ENCODE data around the gene KCNAB3.

The KCNAB3 gene

DNA sequence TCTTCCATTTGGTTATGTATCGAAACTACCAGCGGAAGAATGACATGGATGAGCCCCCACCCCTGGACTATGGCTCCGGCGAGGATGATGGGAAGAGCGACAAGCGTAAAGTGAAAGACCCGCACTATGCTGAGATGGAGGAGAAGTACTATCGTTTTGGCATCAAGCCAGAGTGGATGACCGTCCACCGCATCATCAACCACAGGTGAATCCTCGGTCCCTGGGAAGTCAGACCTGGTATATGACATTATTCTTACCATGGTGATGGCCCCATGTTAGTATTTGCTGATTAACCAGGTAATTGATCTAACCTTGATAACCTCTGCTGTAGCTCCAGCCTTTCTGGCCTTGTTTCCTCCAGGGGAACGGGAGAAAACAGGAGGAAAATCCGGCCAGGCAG is 32.6 kb downstream of the KCNAB3 start:
- no peak for DNase-seq

DNA sequence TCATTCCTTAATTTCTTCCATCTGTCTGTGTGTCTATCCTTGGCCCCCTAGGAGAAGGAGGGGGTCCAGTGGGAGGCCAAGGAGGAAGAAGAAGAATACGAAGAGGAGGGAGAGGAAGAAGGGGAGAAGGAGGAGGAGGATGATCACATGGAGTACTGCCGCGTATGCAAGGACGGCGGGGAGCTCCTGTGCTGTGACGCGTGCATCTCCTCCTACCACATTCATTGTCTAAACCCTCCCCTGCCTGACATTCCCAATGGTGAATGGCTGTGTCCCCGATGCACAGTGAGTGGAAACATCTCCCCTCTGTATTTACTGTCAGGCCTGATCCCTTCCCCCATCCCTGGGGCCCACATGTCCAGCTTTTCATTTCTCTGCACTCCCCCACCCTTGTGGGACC is 34.8 kb downstream of the KCNAB3 start:
- DNase-seq = no peak

DNA sequence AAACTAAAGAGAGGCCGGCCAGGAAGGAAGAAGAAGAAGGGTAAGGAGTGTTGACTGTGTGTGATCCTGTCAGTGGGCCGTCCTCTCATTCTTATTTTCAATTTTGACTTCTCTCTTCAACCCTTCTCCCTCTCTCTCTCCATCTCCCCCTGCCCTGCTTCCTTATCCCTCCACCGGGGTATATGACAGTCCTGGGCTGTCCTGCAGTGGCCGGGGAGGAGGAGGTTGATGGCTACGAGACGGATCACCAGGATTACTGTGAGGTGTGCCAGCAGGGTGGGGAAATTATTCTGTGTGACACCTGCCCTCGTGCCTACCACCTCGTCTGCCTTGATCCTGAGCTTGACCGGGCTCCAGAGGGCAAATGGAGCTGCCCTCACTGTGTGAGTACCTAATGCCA is 35.4 kb downstream of the KCNAB3 start:
- no peak for DNase-seq

DNA sequence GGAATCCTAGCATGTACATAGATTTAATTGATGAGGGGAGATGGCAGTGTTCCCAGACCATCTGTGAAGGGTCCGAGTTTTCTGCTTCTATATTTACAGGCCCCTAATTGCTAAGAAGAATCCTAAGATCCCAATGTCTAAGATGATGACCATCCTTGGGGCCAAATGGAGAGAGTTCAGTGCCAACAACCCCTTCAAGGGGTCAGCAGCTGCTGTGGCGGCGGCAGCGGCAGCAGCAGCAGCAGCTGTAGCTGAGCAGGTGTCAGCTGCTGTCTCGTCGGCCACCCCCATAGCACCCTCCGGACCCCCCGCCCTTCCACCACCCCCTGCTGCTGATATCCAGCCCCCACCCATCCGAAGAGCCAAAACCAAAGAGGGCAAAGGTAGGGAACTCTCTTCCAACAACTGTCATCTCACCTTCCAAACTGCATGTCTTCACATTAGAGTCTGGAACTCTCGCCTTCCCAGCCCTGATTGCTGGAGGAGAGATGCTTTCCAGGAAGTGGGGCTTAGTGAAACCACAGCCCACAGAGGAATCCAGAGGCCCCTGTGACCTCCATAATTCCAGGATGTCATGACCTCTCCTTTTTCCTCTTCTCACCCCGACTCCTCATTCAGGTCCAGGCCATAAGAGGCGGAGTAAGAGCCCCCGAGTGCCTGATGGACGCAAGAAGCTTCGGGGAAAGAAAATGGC is 36.3 kb downstream of the KCNAB3 start:
- DNase-seq = no peak

DNA sequence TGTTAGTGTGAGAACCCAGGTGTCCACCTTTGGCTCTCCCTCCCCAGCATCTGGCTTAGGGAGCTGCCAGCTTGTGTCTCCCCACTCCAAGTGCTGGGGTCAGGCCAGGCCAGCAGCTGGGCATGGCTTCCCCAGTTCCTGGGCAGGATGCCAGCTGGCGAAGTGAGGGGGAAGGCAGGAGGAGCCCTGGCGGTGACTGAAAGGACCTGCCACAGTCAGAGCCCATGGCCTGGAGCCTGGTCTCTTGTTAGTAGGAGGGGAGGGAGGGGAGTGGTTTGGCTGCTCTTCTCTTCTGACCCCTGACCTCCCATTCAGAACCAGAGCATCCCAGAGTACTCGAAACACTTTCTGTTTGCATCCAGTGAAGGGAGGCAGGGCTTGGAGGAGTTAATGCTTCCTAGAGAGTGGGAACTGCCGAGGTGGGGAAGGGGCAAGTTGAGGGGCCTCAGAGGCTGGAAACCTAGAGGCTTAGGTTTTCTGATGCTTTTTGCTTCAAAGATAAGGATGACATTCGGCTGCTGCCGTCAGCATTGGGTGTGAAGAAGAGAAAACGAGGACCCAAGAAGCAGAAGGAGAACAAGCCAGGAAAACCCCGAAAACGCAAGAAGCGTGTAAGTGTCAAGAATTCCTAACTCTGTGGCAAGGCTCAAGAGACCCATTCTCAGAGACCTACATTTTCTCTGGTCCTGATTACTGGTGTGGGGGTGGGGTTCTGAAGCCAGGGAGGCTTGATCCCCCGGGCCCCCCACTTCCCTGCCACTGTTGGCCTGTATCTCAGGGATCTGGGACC is 40.3 kb downstream of the KCNAB3 start:
- peak; percentile 79 to 95 (median 87) for DNase-seq

DNA sequence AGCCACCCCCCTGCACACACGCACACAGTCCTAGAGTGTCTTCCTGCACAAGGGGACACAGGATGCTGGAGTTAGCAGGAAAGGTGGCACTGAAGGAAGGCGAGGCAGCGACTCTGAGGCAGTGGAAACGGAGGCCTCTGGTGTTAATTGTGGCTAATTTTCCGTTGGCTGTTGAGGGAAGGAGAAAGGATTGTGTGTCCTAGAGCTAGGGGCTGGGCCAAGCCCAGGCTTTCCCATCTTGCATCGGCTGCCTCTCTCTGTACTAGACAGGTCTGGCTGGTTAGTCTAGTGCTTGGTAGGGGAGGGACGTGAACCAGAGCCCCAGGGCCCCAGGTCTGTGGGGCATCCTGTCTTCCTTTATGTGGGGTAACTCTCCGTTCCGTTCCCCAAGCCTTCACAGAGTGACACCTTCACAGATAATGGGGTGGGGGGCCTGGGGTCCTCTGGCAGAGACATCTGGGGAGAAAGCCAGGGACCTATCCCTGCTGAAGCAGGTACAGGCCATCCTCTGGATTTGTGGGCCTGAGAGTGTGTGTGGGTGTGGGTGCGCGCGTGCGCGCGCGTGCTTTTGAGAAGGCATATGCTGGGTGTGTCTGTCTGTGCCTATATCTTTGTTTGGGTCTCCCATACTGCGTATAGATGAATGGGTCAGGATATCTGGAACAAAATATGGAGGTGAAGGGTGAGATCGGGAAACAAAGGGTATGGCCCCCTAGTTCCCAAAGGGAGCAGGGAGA is 41.3 kb downstream of the KCNAB3 start, which contains the start of gene CHD3:
TSS of gene CHD3 (plus strand) at position 606 of the 737 bp plus-strand sequence. CDS start 212 bp downstream, outside the sequence.
- DNase-seq = peak; percentile 3 to 74 (median 68)

DNA sequence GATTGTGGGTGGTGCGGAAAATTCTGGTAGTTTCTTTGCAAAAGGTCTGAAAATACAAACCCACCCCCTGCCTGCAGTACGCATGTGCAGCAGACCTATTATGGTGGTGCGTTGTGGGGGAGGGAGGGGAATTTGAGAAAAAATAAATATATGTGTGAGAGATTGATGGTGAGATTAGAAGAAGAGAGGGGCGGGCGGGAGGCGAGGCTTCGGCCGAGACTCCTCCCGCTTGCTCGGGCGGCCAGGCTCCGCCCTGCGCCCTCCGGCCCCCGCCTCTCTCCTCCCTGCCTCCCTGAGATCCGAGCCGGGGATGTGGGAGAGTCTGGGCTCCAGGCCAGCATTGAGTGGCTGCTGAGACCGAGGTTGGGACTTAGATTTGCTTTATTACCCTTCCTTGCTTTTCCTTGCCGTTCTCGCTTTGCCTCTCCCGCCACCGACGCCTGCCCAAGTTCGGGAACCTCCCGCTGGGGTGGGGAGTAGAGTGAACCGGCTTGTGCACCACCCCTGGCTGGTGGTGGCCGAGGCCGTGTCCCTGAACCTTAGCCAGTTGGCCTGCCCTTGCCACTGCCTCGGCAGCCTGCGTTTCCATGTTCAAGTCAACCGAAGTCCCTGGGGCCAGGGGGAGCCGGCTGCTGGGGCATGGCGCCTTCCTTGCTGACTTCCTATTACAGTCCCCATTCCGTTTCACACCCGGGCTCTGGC is 42.0 kb downstream of the KCNAB3 start:
- peak; percentile 89 to 96 (median 89) for DNase-seq

DNA sequence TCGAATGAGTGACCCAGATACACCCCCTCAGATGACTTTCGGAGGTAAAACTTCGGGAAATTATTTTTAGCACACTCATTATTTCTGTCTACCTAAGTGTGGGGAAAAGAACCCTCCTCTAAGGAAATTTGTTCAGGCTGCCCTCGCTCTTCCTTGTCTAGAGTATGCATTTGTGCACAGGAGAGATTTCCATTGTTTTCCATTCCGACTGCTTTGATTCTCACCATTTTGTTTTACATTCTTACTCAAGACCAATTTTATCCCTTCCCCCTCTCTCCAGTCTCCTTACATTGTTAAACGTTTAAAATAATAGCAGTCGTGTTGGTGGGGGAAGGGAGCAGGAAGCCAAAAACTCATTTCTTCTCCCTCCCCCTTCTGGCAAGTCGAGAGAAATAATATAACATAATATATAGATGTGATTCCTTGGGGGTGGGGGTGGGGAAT is 42.6 kb downstream of the KCNAB3 start:
- DNase-seq = peak in 1 of 3 experiments; percentile 71

DNA sequence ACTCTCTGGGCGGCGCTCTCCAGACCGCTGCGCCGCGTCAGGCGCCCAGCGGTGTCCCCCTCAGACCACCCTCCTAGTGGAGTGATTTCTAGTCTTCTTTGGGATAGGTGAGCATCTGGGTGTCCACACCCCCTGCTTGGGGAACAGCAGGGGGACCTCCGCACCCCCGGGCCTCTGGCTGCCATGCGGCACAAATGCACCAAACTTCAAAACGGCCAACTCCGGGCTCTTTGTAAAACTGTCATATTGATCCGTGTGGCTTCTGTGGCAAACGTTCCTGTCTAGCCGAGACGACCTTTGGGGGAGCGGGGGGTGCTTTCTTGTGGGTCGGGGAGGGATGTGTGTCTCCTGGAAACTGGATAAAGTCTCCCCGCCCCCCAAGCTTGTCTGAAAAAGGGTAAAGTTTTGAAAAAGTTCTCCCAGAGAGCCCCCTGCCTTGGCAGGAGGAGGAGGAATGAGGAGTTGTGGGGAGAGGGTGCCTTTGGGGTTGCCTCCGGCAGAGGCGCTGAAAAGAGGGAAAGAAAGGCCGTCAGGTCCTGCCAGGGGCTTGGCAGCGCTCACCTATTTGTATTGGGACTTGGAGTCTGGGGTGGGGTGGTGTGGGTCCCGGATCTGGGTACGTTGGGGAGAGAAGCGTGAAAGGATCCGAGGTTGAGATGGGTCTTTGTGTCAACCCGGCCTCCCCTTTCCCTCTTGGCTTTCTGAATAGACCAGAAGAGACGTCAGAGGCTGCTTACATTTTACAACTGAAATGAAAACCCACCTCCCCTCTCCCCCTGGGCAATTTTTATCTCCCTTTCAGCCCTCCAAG is 43.2 kb downstream of the KCNAB3 start:
- DNase-seq = peak; percentile 34 to 71 (median 53)

DNA sequence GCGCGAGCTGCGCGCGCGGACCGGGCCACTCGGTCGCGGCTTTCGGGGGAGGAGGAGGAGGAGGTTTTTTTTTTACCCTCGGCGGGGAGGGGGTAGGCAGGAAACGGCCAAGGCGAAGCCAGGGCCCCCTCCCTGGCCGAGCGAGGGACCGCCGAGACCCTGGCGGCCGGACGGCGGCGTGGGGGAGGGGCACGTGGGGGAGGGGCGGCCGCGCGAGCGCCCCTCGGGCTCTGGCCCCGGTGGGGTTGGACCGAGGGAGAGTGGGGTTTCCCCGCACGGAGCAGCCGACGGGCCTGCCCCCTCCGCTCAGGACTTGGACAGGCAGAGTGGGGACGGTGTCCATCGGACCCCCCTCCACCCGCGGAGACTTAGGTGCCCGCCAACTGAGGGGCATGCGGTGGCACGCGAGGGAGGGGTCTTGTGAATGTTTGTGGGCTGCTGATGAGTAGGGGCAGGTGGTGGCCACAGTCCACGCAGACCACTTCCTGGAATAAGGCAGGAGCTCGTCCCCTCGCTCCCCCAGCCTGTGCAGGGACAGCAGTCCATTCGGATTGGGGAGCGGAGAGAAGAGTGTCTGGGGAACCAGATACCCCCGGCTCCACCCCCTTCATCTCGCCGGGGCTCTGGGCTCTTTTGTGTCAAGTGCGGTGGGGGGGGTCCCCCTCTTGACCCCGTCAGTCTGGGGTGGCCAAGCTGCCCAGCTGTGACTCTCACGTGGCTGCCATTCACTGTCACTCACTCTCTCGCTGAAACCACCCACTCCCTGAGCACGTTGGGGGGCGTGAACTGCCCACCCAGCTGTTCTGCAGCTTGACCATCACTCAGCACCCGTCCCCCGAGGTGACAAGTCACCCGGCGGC is 44.1 kb downstream of the KCNAB3 start:
- peak; percentile 13 to 80 (median 58) for DNase-seq

DNA sequence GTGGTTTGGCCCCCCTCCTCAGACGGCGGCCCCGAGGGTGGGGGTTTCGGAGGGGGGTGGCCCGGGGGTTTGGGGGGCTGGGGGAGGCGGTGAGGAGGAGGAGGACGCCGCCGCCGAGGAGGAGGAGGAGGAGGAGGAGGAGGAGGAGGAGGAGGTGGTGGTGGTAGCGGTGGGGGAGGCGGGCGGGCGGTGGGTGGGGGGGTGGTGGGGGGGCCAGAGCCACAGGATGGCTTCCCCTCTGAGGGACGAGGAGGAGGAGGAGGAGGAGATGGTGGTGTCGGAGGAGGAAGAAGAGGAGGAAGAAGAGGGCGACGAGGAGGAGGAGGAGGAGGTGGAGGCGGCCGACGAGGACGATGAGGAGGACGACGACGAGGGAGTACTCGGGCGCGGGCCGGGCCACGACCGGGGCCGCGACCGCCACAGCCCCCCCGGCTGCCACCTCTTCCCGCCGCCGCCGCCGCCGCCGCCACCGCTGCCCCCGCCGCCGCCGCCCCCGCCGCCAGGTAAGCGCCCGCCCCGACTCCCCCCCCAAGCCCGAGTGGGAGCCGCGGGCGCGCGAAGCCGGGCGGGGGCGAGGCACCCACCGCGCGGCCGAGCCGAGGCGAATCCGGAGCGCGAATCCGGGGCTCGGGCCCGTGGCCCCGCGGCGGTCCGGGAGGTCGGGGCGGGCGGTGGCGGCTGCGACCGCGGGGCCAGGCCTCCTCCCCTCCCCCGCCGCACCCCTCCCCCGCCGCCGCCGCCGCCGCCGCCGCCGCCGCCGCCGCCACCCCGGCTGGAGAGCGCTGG is 44.9 kb downstream of the KCNAB3 start:
- DNase-seq = peak in 2 of 3 experiments; percentile 18 to 37

DNA sequence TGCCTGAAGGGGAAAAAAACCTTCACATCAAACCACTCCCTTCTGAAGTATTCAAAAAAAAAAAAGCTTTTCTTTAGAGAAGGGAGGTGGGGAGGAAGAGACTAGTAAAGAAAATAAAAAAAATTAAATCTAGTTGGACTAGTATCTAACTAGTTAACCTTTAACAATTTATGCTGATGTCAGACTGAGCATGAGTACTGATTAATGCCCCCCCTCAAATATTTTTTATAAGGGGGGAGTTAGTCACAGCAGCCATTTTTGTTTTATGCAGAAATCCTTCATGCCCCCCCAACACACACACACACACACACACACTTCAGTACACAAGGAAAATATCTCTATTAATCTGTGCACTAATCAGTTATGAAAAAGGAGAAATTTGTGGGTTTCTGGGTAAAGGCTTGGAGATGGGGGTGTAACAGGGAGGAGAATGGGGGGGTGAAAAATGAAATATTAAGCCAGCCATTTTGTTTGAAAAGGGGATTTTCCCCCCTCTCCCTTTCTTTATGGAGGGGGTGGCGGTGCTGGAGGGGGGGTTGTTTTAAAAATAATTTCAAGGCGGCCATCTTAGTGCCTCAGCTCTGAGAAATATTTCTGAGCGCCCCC is 45.8 kb downstream of the KCNAB3 start:
- DNase-seq = peak in 2 of 3 experiments; percentile 6 to 43

DNA sequence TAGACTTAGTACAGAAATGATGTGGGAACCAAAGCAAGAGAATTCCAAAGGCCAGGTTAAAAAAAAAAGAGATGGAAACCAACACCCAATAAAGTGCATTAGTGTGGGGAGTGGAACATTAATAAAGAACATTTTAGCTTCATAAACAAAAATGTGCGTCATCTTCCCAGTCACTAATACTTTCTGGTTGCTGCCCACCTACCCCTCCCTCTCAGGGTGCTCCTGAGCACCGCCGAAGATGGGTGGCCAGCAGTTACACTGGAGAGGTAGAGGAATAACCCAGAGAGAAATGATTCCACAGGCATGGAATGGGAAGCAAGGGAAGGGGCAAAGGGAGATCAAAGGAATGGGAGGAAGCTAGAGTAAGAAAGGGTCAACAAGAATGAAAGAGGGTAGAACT is 47.0 kb downstream of the KCNAB3 start:
- no peak for DNase-seq

DNA sequence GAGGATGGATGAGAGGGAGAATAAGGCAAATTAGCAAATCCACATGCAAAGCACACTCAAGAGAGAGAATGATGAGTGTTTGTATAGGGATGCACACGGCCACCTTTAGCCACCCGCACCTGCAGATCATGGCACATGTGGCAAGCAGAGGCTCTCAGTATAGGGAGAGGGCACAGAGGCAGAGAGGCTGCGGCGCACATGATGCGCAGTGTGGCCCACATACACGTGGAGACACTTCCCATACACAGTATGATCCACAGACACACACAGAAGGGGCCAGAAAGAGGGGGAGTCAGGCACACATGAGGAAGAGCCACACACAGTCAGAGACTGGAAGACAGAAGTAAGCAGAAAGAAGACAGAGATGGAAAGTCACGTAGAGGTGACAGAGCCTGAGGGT is 47.6 kb downstream of the KCNAB3 start:
- peak; percentile 17 to 74 (median 35) for DNase-seq

DNA sequence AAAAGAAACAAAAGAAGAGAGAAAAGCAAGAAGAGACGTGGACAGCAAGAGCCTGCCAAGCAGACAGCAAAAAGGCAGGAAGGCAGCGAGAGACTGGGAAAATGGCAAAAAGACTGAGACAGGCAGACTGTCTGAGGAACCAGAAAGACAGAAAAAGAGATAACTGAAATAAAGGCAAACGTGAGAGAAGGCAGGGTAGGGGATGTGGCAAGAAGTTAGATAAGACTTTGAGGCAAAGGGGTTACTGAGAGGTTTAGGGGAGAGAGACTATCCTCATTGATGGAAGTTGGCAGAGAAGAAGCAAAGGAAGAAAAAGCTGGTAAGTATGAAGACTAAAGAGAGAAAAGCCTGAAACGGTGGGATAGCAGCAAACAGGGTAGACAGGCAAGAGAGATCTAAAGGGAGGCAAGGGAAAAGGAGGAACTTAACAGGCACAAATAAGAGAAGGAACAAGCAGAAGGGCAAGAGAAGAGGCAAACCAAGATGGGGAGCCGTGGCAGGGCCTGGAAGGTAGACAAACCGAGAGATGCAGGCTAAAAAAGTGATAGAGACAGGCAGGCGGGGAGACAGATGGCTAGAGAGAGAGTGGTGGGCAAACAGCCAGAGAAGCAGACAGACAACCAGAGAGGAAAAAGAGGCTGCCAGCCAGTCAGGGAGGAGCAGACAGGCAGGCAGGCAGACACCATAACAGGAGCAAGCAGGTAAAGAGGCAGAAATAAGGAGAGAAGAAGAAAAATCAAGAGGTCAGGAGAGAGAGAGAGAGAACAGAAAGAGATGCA is 48.2 kb downstream of the KCNAB3 start:
- DNase-seq = peak; percentile 17 to 74 (median 35)

DNA sequence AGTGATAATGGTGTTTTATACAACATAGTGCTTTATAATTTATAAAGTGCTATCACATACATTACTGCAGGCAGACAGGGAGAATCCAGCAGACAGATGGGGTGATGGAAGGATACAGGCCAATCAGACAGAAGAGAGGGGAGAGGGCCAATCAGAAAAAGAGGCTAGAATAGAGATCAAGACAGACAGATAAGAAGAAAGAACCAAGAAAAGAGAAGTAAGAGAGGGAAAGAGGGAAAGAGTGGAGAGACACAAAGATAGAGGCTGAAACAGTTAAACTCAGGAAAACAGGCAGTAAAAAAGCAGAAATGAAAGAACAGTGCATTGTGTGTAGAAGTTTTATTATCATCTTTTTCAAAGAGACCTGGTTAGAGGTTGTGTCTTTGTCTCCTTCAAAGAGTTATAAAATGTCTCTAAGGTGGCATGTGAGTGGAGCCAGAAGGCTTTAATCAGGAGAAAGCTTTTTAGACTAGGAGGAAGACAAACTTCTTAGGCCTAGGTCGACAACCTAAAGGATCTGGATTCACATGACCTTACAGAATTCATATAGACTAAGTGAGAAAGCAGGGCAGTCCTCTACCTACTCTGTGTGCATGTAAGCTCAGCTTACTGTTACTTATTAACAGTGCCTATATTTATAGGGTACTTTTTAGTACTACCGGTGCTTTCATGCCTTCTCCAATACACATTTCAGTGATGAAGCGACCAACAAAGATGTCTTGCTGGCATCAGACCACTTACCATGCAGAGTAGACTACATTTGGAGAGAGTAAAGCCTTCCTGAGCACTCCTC is 49.4 kb downstream of the KCNAB3 start:
- DNase-seq = no peak

DNA sequence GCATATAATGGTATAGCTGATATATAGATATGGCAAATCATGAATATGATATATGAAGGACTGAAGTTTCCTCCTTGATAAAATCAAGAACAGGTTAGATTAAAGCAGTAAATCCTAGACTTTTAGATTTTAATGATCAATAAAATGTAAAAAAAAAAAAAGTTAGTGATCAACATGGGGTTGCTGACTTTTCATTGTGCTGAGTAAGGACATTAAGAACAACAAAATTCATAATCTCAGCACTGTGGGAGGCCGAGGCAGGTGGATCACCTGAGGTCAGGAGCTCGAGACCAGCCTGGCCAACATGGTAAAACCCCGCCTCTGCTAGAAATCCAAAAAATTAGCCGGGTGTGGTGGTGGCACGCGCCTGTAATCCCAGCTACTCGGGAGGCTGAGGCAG is 51.4 kb downstream of the KCNAB3 start:
- no peak for DNase-seq
